GM21423 (cell line): ENCODE results near the gene CACNA1E.

ENCODE experiments used
- ATAC-seq: cut with Tn5 transposase; IDR thresholded peaks from one replicate; pipeline ENCODE4 v1.9.1; 2021; ENCODE audit warnings: mild to moderate bottlenecking, moderate library complexity; ENCODE audit not compliant: unreplicated experiment

CACNA1E gene

DNA sequence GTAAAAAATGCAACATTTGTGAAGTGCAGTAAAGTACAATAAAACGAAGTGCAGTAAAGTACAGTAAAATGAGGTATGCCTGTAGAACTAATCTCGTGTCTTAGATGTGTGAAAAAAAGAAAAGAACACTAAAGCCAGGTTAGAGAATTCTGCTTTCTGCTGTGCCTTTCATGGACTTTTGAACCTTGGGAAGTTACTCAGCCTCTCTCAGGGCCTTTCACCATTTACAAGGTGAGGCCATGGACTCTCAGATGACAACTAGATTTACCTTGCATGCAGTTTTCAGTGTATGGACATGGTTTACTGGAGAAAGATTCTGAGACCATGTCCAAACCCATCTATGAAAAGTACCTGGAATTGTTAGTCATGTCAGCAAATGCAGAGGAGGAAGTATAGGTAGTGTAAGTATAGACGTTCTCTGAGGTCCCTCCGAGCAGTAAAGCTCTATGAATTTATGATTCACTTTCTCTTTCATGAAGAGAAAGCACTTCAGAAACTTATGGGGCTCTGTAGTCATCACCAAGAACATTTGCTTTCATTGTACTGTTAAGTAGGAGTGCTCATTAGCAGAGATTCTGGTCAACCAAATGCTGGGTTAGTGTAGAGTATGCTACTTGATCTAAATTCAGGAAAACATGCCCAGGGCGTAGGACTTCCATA is 143.1 kb downstream of the CACNA1E start:
- ATAC-seq, result no peak

DNA sequence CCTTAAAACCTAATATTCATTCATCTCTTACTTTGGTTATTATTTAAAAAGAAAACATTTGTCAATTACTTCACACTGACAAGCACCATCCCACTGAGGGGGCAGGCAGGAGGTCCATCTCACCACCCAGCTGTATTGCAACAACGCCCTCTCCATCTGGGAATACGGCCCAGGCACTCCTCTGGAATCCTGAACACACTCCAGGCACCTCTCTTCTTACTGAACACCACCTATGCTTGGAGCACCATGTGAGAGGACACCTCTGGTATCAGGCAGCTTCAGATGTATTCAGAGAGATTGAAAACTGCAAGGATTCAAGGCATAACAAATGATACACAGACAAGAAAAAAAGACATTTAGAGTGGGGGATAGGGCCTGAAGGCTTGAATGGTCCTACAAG is 147.1 kb downstream of the CACNA1E start:
- no peak for ATAC-seq

DNA sequence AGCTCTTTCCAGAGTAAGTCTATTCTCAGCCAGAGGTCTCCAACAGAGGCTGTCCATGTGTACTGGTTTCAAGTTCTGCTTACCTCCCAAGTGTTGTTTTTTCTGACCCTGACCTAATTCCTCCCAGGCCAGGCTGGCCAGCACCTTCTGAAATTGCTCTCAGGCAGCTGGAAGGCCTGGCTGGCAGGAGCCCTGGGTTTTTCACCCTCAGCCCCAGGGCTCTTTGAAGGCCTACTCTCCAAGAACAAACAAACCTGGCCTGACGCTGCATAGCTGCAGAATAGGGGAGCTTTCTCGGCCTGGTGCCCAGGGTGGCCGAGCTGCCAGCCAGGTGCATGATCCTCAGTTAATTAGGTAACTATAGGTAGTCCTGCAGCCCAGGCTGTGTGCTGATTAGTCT is 147.5 kb downstream of the CACNA1E start:
- no peak for ATAC-seq

DNA sequence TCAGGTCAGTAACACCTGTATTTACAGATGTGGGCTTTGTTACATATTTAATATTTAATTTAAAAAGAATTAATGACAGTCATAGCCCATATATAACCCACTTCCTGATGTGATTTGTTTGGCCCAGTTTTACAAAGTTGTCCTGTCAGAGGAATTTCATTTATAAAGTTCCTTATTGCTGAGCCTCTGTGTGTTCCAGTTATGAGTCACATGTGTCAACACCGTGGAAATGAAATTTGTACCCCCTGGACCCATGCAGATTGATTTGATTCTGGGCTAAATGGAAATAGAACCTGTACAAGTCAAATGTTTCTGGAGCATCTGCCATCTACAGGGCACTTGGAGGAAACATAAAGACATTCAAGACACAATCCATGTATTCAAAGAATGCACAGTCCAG is 149.2 kb downstream of the CACNA1E start:
- no peak for ATAC-seq

DNA sequence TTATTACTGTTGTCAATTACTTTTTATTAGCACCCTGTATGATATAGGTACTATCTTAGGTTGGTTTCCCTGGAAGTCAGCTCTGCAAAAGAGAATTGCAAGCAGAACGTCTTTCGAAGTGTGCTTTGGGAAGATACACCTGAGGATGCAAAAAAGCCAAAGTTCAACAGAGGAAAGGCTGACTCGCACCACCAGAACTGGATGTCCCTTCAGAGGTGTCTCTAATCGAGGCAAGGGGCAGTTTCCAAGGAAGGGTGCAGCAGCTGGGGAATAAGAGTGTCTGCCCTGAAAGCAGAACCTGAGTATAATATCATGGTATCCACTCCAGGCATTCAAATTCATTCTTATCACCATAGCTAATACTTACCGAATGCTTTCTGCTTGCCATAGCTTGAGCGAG is 149.6 kb downstream of the CACNA1E start:
- ATAC-seq, result no peak

DNA sequence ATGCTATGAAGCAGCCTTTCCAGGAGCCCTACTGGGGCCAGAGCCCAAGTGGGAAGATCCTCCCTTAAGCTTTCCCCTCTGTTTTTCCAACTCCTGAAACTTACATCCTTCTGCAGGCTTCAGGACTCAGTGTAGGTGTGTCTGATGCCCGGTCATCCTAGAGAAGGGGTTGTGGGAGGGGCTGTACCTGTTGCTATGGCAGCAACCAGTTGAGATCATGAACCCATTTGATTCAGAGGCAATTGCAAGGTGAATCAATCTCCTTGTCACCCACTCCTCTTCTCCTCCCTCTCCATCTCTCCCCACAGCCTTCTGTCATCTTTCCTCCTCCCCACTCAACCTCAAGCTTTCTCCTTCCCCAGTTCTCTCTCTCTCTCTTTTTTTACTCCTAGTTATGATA is 151.8 kb downstream of the CACNA1E start:
- ATAC-seq, result no peak

DNA sequence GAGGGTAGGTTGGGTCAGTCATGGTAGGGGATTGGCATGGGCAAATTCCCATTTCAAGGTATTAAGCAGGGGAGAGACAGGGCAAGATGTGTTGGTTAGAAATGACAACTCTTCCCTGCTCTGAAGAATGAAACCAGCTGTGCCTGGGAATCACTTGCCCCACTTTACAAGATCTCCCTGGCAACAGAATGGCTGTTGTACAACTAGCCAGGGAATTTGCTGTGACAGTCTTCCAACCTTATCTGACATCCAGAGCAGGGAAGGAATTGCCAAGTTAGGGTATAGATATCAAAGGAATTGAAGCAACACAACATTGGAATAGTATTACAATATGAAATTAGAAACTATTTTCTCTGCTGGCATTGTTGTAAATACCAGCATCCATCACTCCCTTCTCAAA is 154.7 kb downstream of the CACNA1E start:
- ATAC-seq, result no peak

DNA sequence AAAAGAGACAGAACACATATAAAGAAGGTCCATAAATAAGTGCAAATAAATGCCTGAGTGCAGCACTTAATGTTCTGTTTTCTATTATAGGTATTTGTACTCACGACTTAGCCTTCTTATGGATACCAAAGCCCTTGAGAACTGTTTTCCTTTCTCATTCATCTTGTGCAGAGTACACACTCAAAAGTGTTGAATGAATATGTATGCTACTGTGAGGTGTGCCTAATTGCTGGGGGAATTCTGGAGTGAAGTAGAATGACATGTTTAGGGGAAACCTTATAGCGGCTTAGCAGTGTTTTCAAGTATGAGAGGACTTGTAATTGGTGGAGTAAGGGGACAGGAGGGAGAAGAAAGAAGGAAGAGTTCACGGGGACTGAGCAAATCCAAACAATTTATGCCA is 157.6 kb downstream of the CACNA1E start:
- no peak for ATAC-seq

DNA sequence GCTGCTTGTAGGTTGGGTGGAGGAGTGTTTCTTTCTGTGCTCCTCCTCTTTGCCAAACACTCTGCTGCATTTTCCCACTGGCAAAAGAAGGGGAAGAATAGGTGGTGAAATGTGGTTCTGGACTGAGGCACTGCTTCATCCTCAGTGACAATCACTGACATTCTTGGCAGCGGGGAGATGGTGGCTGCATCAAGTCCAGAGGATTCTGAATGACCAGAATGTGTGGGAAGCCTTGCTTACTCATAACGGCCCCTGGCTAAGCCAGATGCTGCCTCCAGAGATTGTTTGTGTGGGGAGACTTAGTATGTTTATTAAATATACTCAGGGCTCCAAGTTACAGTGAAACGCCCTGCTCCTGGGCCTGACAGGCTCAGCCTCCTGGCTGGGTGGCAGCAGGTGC is 160.3 kb downstream of the CACNA1E start:
- no peak for ATAC-seq

DNA sequence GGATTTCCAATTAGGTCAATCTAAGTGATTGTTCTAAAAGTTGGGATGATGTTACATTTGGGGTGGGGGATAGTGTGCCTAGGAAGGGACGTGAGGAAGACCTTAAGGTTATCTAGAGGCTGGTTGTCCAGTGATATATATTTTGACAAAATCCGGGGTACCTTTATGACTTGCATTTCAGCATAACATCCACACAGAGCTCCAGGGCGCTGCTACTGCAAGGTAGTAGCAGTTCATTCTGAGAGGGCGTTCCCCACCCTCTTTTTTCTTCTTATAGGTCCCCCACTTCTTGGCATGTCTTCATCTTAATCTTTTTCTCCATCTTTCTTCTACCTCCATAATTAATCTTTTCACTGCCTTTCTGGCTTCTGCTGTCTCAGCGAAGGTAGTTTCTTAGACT is 161.9 kb downstream of the CACNA1E start:
- no peak for ATAC-seq

DNA sequence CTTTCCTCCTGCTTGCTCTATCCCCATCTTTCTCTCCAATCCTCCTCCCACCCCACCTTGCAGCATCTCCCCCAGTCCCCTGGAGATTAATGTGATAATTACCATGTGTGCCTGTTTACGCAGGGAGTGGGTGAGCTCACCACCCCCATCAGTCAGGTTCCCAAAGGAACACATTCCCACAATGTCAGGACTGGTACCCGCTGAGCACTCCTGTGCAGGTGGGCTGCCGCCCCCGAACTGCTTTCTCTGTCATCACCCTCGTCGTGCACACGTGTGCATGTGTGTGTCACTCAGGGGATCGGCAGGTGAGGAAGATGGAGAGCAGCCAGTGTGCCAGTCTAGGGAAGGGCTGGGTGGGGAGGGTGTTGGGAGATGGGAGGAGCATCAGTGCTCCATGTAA is 163.4 kb downstream of the CACNA1E start:
- no peak for ATAC-seq

DNA sequence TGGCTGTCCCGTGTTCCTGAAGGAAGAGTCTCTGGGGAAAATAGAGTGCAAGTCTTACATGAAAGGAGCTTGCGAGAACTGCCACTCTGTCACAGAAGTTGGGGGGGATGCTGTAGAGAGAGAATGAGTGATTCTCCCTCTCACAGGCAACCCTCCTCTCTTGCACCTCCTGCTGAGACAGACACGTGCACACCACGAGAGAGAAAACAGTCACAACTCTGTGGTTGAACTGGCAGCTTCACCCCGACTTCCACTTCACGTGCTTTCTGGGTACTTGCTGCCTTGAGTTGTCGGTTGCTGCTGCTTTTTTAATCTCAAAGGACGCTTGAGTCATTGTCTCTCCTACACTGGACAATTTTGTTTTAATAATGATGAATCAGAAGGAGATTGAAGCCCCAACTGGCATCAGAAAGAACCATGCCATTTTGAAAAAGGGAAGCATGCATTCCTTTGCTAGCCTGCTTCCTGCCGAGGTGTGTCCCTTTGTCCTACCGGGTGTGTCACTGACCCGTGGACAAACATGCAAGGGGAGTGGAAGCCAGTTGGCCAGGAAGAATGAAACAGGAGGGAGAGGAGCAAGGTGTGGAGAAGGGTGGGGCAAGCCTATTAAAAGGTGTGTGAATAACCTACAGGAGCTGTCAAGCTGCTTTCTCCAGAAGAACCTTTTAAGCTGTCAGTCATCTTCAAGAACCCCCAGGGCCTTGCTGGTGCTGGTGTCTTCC is 164.2 kb downstream of the CACNA1E start:
- ATAC-seq, result no peak

DNA sequence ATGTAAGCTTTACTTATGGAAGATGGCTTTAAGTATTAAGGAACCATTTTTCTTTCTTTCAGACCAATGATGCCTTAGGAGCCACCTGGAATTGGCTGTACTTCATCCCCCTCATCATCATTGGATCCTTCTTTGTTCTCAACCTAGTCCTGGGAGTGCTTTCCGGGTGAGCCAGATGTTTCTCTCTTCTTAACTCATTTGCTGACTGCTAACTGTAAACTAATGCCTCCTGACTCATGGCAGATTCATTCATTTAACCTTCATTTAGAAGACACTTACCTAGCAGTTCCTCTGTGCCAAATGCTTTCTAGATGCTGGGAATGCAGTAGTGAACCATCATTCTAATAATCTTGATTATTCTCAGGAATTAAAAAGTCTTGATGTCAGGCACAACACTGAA is 168.0 kb downstream of the CACNA1E start:
- ATAC-seq, result no peak

DNA sequence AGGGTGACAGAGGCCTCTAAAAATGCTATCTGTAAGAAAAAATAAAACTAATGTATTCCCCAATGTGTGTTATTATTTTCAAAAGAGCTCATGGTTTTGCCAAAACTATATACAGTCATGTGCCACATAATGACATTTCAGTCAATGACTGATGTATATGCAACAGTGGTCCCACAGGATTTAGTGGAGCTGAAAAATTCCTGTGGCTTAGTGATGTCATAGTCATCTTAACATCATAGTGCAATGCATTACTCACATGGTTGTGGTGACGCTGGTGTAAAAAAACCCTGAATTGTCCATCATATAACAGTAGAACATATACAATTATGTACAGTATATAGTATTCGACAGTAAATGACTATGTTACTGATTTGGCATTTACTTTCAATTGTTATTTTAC is 172.4 kb downstream of the CACNA1E start:
- no peak for ATAC-seq

DNA sequence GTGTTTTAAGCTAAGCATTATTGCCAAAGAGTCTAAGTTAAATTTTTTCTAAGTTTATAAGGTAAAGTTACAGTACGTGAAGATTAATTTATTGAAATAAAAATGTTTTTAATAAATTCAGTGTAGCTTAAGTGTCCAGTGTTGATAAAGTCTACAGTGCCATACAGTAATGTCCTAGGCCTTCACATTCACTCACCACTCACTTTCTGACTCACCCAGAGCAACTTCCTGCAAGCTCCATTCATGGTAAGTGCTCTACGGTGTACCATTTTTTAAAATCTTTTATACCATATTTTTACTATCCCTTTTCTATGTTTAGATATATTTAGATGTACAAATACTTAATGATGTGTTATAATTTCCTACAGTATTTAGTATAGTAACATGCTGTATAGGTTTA is 173.2 kb downstream of the CACNA1E start:
- no peak for ATAC-seq

DNA sequence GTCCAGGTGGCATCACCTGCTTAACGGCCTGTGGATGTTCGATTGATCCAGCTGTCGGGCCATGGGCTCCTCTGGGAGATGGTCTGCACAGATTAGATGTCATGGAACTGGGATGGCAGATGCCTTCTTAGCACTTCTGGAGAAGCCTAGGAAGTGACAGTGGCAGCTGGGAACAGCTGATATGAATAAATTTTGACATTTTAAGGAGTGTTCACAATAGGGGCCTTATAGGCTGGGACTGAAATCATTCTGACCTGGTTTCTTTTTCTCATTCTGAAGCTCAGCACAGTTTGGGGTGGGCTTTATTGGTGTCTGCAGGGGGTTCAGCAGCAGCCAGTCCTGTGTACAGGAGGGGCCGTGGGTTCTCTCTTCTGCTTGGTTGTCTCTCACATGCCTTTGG is 175.3 kb downstream of the CACNA1E start:
- ATAC-seq, result no peak

DNA sequence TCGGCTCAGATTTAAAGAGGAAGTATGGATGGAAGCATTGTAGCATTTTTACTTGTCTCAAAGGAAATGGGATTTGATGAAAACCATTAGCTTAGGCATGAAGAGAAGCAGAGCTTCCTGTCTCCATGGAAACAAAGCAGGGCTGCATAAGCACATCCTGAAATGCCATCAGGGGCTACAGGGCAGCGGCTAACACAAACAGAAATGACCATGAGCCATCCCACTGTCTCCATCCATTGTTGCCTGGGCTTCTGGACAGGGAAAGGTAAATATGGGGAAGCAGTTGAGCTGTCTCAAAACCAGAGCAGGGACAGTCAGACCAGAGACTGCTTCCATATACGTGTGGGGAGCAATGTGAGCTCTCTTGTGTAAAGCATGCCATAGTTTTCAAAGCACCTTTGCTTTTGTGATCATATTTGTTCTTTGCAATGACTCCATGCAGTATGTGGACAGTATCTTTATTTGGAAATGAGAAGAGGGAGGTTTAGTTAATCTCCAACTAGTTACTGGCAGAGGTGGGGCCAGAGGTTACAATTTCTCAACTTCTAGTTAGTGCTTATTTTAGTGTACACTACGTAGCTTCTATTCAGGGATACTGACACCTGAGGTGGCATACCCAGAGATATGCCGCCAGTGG is 176.1 kb downstream of the CACNA1E start:
- no peak for ATAC-seq

DNA sequence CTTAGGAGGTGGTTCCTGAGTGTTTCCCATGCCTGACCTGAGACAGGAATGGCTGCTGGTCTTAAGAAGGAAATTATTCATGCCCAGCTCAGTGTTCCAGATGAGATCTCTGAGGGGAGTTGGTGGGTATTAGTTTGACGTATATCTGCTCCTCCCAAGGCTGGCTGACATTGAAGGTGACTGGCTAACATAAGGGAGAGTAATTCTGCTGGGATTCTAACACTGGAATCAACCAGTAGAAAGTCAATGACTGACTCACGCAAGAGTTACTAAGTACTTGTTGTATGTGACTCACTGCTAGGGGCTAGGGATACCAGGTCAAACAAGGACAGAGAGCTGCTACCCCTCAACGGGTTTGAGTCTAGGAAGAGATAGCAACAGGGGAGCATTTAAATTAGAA is 177.3 kb downstream of the CACNA1E start:
- ATAC-seq, result no peak

DNA sequence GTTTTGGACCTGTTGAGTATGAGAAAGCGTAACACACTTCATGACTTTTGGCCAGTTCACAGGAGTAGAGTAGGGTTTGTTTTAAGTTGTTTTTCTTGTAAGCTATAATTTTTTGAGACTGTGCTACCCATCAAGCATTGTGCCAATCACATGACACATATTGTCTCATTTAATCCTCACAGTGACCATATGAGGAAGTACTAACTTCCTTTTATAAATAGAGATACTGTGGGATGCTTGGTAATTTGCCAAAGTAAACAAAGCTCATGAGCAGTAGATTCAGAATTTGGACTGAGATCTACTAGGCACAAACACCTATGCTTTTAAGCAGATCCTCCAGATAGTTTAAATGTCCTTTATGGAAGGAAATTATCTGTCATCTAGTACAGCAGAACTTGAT is 178.3 kb downstream of the CACNA1E start:
- no peak for ATAC-seq

DNA sequence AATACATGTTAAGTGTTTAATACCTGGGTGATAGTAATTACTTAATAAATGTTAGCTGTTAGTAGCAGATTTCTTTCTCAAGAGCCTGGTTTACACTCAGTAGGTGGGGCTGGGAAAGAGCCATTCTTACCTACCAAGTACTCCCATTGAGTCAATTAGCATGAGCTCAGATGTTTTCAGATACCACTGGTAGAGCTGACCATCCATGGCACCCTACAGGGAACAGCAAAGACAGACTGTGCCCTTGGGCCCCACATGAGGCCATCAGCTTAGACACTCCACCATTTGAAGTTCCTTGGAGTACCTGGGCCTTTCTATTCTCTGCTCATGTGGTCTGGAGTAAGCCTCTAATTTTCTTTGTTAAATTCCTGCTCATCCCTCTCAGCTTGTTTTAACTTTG is 179.3 kb downstream of the CACNA1E start:
- no peak for ATAC-seq

DNA sequence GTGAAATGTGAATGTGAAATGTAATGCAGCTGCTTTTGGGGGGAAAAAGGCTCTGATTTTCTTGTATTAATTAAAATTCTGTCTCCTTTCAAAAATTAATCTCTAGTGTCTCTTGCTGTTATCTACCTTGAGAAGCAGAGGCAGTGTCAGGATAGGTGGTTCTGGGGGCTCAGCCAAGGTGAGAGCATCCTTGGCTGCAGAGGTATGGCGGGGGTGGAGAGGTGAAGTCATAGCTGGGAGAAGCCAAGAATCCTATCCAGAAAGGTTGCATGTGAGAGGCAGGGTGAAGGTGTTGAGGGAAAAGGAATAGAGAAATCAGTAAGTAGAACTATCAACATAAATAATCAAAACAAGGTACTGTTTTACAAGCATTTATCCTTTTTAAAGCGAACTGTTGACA is 181.2 kb downstream of the CACNA1E start:
- ATAC-seq, result no peak

DNA sequence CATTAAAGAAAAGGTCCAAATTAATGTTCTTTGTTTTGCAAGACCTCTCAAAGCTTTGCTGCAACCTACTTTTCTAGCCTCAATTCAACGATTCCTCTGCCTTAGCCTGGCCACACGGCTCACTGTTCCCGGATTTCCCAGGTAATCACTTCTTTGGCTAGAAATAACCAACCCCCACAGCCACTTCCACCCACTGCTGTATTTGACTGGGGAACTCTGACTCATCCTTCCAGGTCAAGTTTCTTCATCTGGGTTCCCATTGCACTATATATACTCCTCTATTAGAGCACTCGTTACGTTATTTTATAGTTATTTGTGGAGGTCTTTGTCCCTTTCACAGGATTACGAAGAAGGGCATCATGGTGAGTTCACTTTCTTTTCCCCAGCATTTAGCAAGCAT is 185.9 kb downstream of the CACNA1E start:
- no peak for ATAC-seq
